ENCODE measurements around the gene GPC6.

- TF ChIP-seq KDM1A (IDR thresholded peaks at IDR 0.05) (no peak), TBP (optimal IDR thresholded peaks at IDR 0.05; ENCODE audit: low read depth, low read length) (no peak), HDAC2 (IDR thresholded peaks at IDR 0.05) (no peak), MYC (IDR thresholded peaks at IDR 0.05; ENCODE audit: low read depth, low read length) (no peak), MYC (CRISPR knock-in tag; IDR thresholded peaks at IDR 0.05; ENCODE audit: borderline replicate concordance, low read depth) (no peak)
- TF ChIP-seq, protein P1, sequence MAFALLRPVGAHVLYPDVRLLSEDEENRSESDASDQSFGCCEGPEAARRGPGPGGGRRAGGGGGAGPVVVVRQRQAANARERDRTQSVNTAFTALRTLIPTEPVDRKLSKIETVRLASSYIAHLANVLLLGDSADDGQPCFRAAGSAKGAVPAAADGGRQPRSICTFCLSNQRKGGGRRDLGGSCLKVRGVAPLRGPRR (CRISPR knock-in tag; IDR thresholded peaks at IDR 0.05): no peak
- TF ChIP-seq, protein P2, sequence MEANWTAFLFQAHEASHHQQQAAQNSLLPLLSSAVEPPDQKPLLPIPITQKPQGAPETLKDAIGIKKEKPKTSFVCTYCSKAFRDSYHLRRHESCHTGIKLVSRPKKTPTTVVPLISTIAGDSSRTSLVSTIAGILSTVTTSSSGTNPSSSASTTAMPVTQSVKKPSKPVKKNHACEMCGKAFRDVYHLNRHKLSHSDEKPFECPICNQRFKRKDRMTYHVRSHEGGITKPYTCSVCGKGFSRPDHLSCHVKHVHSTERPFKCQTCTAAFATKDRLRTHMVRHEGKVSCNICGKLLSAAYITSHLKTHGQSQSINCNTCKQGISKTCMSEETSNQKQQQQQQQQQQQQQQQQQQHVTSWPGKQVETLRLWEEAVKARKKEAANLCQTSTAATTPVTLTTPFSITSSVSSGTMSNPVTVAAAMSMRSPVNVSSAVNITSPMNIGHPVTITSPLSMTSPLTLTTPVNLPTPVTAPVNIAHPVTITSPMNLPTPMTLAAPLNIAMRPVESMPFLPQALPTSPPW (CRISPR knock-in tag; IDR thresholded peaks at IDR 0.05): no peak
These were observed 8.8 kb upstream of the GPC6 start for GRCh38 chr13:93217721-93218261.
